SK-N-SH treated with all-trans-retinoic acid at 6 μM for 48 hours (cell line): ENCODE data around the gene SMIM29.

ENCODE experiments used
- ATAC-seq: fragments of 200-7000 bp; cut with Tn5 transposase; 3 replicates; pipeline ENCODE4 v1.9.1; 2020; ENCODE audit warnings: mild to moderate bottlenecking, moderate library complexity
- ARNTL ChIP-seq: fragments of 450-650 bp; formaldehyde crosslinking; IDR thresholded peaks from 2 replicates; pipeline ENCODE4 v1.5.0; 2020; ENCODE audit warnings: low read depth, mild to moderate bottlenecking, moderate library complexity, borderline replicate concordance
- CREB5 ChIP-seq: fragments of 250-450 bp; sonication (Bioruptor Pico); IDR thresholded peaks from 2 replicates; pipeline ENCODE4 v1.5.1; 2020; ENCODE audit warnings: low read depth, mild to moderate bottlenecking, moderate library complexity
- CSRNP3 ChIP-seq: fragments of 250-450 bp; sonication (Bioruptor Pico); IDR thresholded peaks from 2 replicates; pipeline ENCODE4 v1.5.1; 2021; ENCODE audit warnings: mild to moderate bottlenecking, moderate library complexity
- ESRRG ChIP-seq: fragments of 250-450 bp; sonication (Bioruptor Pico); IDR thresholded peaks from 2 replicates; pipeline ENCODE4 v1.6.1; 2021; ENCODE audit warnings: mild to moderate bottlenecking
- ISL1 ChIP-seq: fragments of 250-450 bp; sonication (Bioruptor Pico); IDR thresholded peaks from 2 replicates; pipeline ENCODE4 v2.1.2; 2022; ENCODE audit warnings: mild to moderate bottlenecking, moderate library complexity
- OSR1 ChIP-seq: fragments of 250-450 bp; sonication (Bioruptor Pico); IDR thresholded peaks from 2 replicates; pipeline ENCODE4 v1.8.0; 2022; ENCODE audit warnings: moderate library complexity, mild to moderate bottlenecking, inconsistent platforms
- PATZ1 ChIP-seq: fragments of 250-450 bp; sonication (Bioruptor Pico); IDR thresholded peaks from 2 replicates; pipeline ENCODE4 v1.8.0; 2020; ENCODE audit warnings: mild to moderate bottlenecking, moderate library complexity, borderline replicate concordance
- POU6F1 ChIP-seq: fragments of 250-450 bp; sonication (Bioruptor Pico); IDR thresholded peaks from 2 replicates; pipeline ENCODE4 v1.8.0; 2021; ENCODE audit warnings: low read depth, mild to moderate bottlenecking, moderate library complexity, borderline replicate concordance
- RARB ChIP-seq: fragments of 250-450 bp; sonication (Bioruptor Pico); IDR thresholded peaks from 2 replicates; pipeline ENCODE4 v1.8.0; 2021; ENCODE audit warnings: mild to moderate bottlenecking, moderate library complexity
- SNAI2 ChIP-seq: fragments of 250-450 bp; sonication (Bioruptor Pico); IDR thresholded peaks from 2 replicates; pipeline ENCODE4 v1.5.0; 2020; ENCODE audit warnings: mild to moderate bottlenecking, moderate library complexity
- TCF4 ChIP-seq: fragments of 250-450 bp; sonication (Bioruptor Pico); IDR thresholded peaks from 2 replicates; pipeline ENCODE4 v1.8.0; 2021; ENCODE audit warnings: mild to moderate bottlenecking, moderate library complexity, borderline replicate concordance
- TSHZ2 ChIP-seq: fragments of 250-450 bp; sonication (Bioruptor Pico); IDR thresholded peaks from 2 replicates; pipeline ENCODE4 v1.5.0; 2020; ENCODE audit warnings: mild to moderate bottlenecking, moderate library complexity
- ZFP30 ChIP-seq: fragments of 450-650 bp; formaldehyde crosslinking; IDR thresholded peaks from 2 replicates; pipeline ENCODE4 v1.5.0; 2022; ENCODE audit warnings: mild to moderate bottlenecking, moderate library complexity
- ZNF565 ChIP-seq: fragments of 450-650 bp; formaldehyde crosslinking; conservative IDR thresholded peaks from 2 replicates; pipeline ENCODE4 v1.5.0; 2020; ENCODE audit warnings: low read depth, mild to moderate bottlenecking, moderate library complexity
- ZNF70 ChIP-seq: fragments of 450-650 bp; formaldehyde crosslinking; IDR thresholded peaks from 2 replicates; pipeline ENCODE4 v1.5.0; 2020; ENCODE audit warnings: mild to moderate bottlenecking, moderate library complexity

Gene SMIM29

GRCh38 chr6:34289137-34289536 lies 40.3 kb upstream of the SMIM29 start (continued):
- TF ChIP-seq CREB5 (CRISPR knock-in tag) = no peak

GRCh38 chr6:34288581-34288980 lies 39.8 kb upstream of the SMIM29 start:
- ATAC-seq = no peak
- no peak for TF ChIP-seq ZNF565 (CRISPR knock-in tag)
- TF ChIP-seq PATZ1 (CRISPR knock-in tag) = no peak
- no peak for TF ChIP-seq ARNTL (CRISPR knock-in tag)
- TF ChIP-seq OSR1 (CRISPR knock-in tag) = no peak
- TF ChIP-seq ESRRG (CRISPR knock-in tag) = no peak
- TF ChIP-seq CSRNP3 (CRISPR knock-in tag) = no peak
- TF ChIP-seq ZFP30 (CRISPR knock-in tag) = no peak

GRCh38 chr6:34285448-34286164 lies 36.8 kb upstream of the SMIM29 start:
- no peak for ATAC-seq
- TF ChIP-seq POU6F1 (CRISPR knock-in tag) (no peak), ZNF70 (no peak), CSRNP3 (CRISPR knock-in tag) (no peak), RARB (CRISPR knock-in tag) (no peak), SNAI2 (CRISPR knock-in tag) (no peak), ISL1 (CRISPR knock-in tag) (no peak), TCF4 (CRISPR knock-in tag) (no peak)

- TF ChIP-seq TSHZ2 (CRISPR knock-in tag) (no peak), ZNF565 (CRISPR knock-in tag) (no peak)
- no peak for ATAC-seq
These were observed 36.0 kb upstream of the SMIM29 start for GRCh38 chr6:34284563-34285447.
